Endothelial cell of umbilical vein (primary cell): ENCODE data around the gene NAXD. TPM values are rescaled to one million over a fixed set of nuclear protein-coding genes. Genes with fewer than 3 reads are reported as not detected.
A peak's percentile ranks its signal among the peaks of the same experiment; 100 is the strongest.

Source experiments
- BruUV-seq: library from RNA; stranded (reverse); fragments of 400-500 nt; replicated peaks from 2 replicates; lab custom pipeline; 2021; lab: Mats Ljungman, UMichigan
- CTCF ChIA-PET: fragments of 300-600, 350-600 bp; sonication (Branson Sonifier 250); formaldehyde crosslinking; loops from one replicate; lab custom pipeline; 2021; ENCODE audit warnings: antibody characterized with exemption, inconsistent platforms; lab: Charles Lee
- POLR2A ChIA-PET: fragments of 300-600, 350-600 bp; sonication (Branson Sonifier 250); formaldehyde crosslinking; loops from one replicate; lab custom pipeline; 2021; ENCODE audit warnings: antibody characterized with exemption, inconsistent platforms; lab: Charles Lee
- DNase-seq: peaks from one replicate; pipeline ENCODE4 v3.0.0-alpha.2; 2011; ENCODE audit warnings: low read depth, low spot score
- FAIRE-seq: peaks from 2 replicates; lab custom pipeline; 2011; peaks lifted over from hg19 to GRCh38; lab: Jason Lieb, UNC
- H2AFZ ChIP-seq: 2 replicates; pipeline ENCODE4 v1.6.0; 2012; ENCODE audit warnings: low read depth, low read length, control low read depth, inconsistent platforms
- H3K27ac ChIP-seq: 2 replicates; pipeline ENCODE4 v1.5.1; 2011; ENCODE audit warnings: low read depth, mild to moderate bottlenecking, control low read depth, low read length, moderate library complexity; ENCODE audit not compliant: insufficient read depth
- H3K27me3 ChIP-seq, 2 experiments: 2 replicates each; pipeline versions ENCODE4 v1.6.0 to v1.6.1; 2011; ENCODE audit warnings: low read length in 2 of 2, mixed read lengths in 1 of 2; ENCODE audit not compliant: control insufficient read depth in 2 of 2, insufficient read depth in 2 of 2
- H3K36me3 ChIP-seq, 2 experiments: 2 replicates in 1 of 2; 3 replicates in 1 of 2; pipeline ENCODE4 v1.5.1; 2011; ENCODE audit warnings: low read length in 2 of 2, mild to moderate bottlenecking in 1 of 2, moderate library complexity in 1 of 2; ENCODE audit not compliant: control insufficient read depth in 2 of 2, insufficient read depth in 2 of 2; ENCODE audit errors: extremely low read depth in 1 of 2
- H3K4me1 ChIP-seq: 3 replicates; pipeline ENCODE4 v1.5.1; 2011; ENCODE audit warnings: mild to moderate bottlenecking, low read length; ENCODE audit not compliant: control insufficient read depth, insufficient read depth; ENCODE audit errors: extremely low read depth
- H3K4me2 ChIP-seq: 2 replicates; pipeline ENCODE4 v1.6.1; 2011; ENCODE audit warnings: low read length, control low read depth, mixed read lengths; ENCODE audit not compliant: insufficient read depth
- H3K4me3 ChIP-seq, 3 experiments: fragments of 200-600 bp in 1 of 3; sonication (generic), shearing (Covaris generic) in 1 of 3; replicated peaks in 1 of 3; 2 replicates each; pipeline ENCODE4 v1.5.1; 2011 to 2016; ENCODE audit warnings: control low read depth in 3 of 3, low read length in 3 of 3, mild to moderate bottlenecking in 2 of 3, inconsistent platforms in 1 of 3, low read depth in 1 of 3, moderate library complexity in 1 of 3; ENCODE audit not compliant: insufficient read depth in 1 of 3
- H3K79me2 ChIP-seq: 2 replicates; pipeline ENCODE4 v1.6.0; 2012; ENCODE audit warnings: low read length, inconsistent platforms; ENCODE audit not compliant: control insufficient read depth, insufficient read depth
- H3K9ac ChIP-seq: replicated peaks from 2 replicates; pipeline ENCODE3; 2011; ENCODE audit warnings: low read length, control low read depth; ENCODE audit not compliant: insufficient read depth; ENCODE audit errors: extremely low read depth
- H3K9me1 ChIP-seq: replicated peaks from 3 replicates; pipeline ENCODE4 v1.6.0; 2011; ENCODE audit warnings: mild to moderate bottlenecking, low read length; ENCODE audit not compliant: control insufficient read depth, insufficient read depth; ENCODE audit errors: extremely low read depth
- H3K9me3 ChIP-seq: replicated peaks from 2 replicates; pipeline ENCODE4 v1.5.1; 2012; ENCODE audit warnings: low read length, inconsistent platforms; ENCODE audit not compliant: control insufficient read depth, insufficient read depth
- H4K20me1 ChIP-seq: replicated peaks from 2 replicates; pipeline ENCODE3; 2011; ENCODE audit warnings: mild to moderate bottlenecking, low read length; ENCODE audit not compliant: control insufficient read depth, insufficient read depth; ENCODE audit errors: extremely low read depth
- CTCF ChIP-seq, 2 donors: IDR thresholded peaks; 1 replicate in 1 of 2; 2 replicates in 1 of 2; pipeline ENCODE4 v1.5.1; 2011; ENCODE audit warnings: low read length in 2 of 2, mild to moderate bottlenecking in 2 of 2, moderate library complexity in 2 of 2, control low read depth in 1 of 2, inconsistent platforms in 1 of 2, low read depth in 1 of 2; ENCODE audit not compliant: insufficient read depth in 1 of 2; ENCODE audit errors: extremely low read depth in 1 of 2
- EZH2 ChIP-seq: IDR thresholded peaks from 2 replicates; pipeline ENCODE4 v1.6.1; 2012; ENCODE audit warnings: borderline replicate concordance, low read depth, mild to moderate bottlenecking, moderate library complexity, low read length, inconsistent platforms; ENCODE audit not compliant: severe bottlenecking
- FOS ChIP-seq: IDR thresholded peaks from 2 replicates; pipeline ENCODE4 v1.6.1; 2011; ENCODE audit warnings: mild to moderate bottlenecking, low read length, moderate library complexity, borderline replicate concordance; ENCODE audit not compliant: insufficient read depth
- GATA2 ChIP-seq: IDR thresholded peaks from 2 replicates; pipeline ENCODE4 v1.7.0; 2011; ENCODE audit warnings: low read depth, mild to moderate bottlenecking, moderate library complexity, mixed read lengths, low read length; ENCODE audit not compliant: insufficient read length, insufficient read depth
- JUN ChIP-seq: IDR thresholded peaks from 2 replicates; pipeline ENCODE4 v1.6.1; 2011; ENCODE audit warnings: borderline replicate concordance, low read depth; ENCODE audit not compliant: insufficient read length, insufficient read depth
- MYC ChIP-seq: IDR thresholded peaks from one replicate; pipeline ENCODE4 v1.6.1; 2011; ENCODE audit warnings: mild to moderate bottlenecking, low read depth, low read length
- POLR2A ChIP-seq: IDR thresholded peaks from 2 replicates; pipeline ENCODE4 v1.6.1; 2012; ENCODE audit warnings: low read depth, mild to moderate bottlenecking, control low read depth, low read length
- POLR2AphosphoS5 ChIP-seq: IDR thresholded peaks from 2 replicates; pipeline ENCODE4 v1.6.1; 2012; ENCODE audit warnings: low read depth, mild to moderate bottlenecking, control low read depth, low read length, moderate library complexity; ENCODE audit not compliant: insufficient read depth
- dilution Hi-C: fragments of 300-500 bp; cut with MboI; formaldehyde crosslinking; loops from one replicate; pipeline ENCODE4 v1.15.0; 2019; ENCODE audit warnings: low sequenced_read_pairs; ENCODE audit not compliant: extremely low pct_ligation_motif_present
- intact Hi-C: fragments of 100-400 bp; cut with micrococcal nuclease; formaldehyde crosslinking; loops from one replicate; pipeline ENCODE4 v1.10.0; 2022
- polyA plus RNA-seq, 4 experiments: library from polyadenylated mRNA; depleted of rRNA in 3 of 4; stranded (reverse) in 3 of 4; unstranded in 1 of 4; fragments of >200 nt; gene quantifications; 2 replicates each; pipeline versions ENCODE4 v1.2.1 to v1.2.3, GENCODE V29; 2011 to 2012; ENCODE audit warnings: missing spikeins in 1 of 4
- total RNA-seq: library from RNA; stranded (reverse); gene quantifications from 2 replicates; pipeline ENCODE4 v1.2.3, GENCODE V29; 2021
- TF ChIP-seq, protein P1 (sequence below): IDR thresholded peaks from 2 replicates; pipeline ENCODE4 v1.6.1; 2011; ENCODE audit not compliant: insufficient read depth, insufficient read length

Gene NAXD
- total and polyA plus RNA-seq, 2 donors (not counting 3 experiments of a cell fraction or from before 2014, with no cell fraction given): 19.9 to 42.9 TPM

DNA sequence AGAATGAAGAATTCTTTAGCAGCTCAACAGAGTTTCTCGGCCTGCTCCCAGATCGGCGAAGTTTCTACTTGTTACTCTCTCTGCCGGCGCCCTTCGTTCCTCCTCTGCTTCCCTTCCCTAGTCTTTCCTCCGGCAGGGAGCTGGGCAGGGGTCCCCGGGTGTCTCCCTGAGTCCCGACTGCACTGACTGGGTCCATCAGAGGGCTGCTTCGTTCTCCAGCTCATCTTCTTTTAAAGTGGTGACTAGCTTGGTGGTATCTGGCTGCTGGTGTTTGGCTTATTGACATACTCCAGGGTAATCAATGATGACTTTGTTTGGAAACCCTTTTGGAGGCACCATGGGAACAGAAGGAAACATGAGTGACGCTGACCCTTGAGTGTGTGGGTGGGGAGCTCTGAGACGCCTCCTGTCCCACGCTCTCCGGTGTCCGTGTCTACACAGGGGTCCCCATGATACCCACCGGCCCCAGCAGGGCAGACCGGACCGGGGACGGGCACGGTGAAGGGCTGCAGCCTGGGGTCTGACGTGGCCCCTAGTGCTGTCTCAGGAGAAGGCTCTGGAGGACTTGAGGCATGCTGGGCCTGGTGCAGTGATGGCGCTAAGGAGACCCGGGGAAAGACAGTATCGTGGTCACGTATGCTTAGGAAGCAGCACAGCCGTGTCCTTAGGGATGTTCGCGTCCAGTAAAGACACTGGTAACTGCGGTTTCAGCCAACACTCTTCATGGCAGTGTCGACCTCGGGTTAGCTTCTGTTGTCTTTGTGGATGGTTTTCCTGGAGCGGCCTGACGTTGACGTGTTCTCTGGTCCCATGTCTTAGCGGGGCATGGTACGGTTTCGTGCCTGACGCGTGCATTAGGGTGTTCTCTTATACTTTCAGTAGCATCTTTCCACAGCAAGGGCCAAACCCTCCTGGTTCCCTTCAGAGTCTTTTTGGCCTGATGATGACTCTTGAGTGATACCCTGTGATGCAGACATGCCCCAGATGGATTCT is 23.8 kb downstream of the NAXD start:
- H4K20me1 ChIP-seq: no peaks in the 10 kb centered on the region
- dilution Hi-C loops: no loop called here
- H3K79me2 ChIP-seq: no peaks in the 10 kb centered on the region
- TSS peak; percentile 11 for BruUV-seq
- H3K4me2 ChIP-seq: no peak overlapping the region
- H2AFZ ChIP-seq: no peak overlapping the region
- POLR2A ChIA-PET: no interaction called here
- CTCF ChIA-PET: interaction anchor here (0.7 to 1.0 kb wide), 2 partner anchors 12 to 45 kb away, joined by 3 to 4 read pairs; no protein-coding TSS in a partner anchor
- no peak for FAIRE-seq
- no peaks in the 10 kb centered on the region for H3K9me3 ChIP-seq
- no peak overlapping the region for H3K9ac ChIP-seq
- H3K27me3 ChIP-seq: no peaks in the 10 kb centered on the region
- no peak overlapping the region for H3K27ac ChIP-seq
- H3K4me1 ChIP-seq: no peaks in the 10 kb centered on the region
- H3K4me3 ChIP-seq: no peak overlapping the region
- H3K36me3 ChIP-seq: peaks cover 13 to 49% of the 10 kb centered on the region in 2 experiments
- no peak for DNase-seq
- H3K9me1 ChIP-seq: no peaks in the 10 kb centered on the region
- TF ChIP-seq MYC (no peak), CTCF (IDR thresholded peaks at IDR 0.05; ENCODE audit: extremely low read depth in 1 of 2, insufficient read depth in 1 of 2, low read depth in 1 of 2, low read length in 2 of 2) (no peak), POLR2AphosphoS5 (no peak), FOS (no peak), GATA2 (no peak), JUN (no peak), EZH2 (no peak), POLR2A (no peak)
- TF ChIP-seq, protein P1, sequence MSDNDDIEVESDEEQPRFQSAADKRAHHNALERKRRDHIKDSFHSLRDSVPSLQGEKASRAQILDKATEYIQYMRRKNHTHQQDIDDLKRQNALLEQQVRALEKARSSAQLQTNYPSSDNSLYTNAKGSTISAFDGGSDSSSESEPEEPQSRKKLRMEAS: no peak
- intact Hi-C loops: no loop called here
